Stomach (tissue), 4 donors: ENCODE data around the gene PLPPR1.

Experiments used
- EP300 ChIP-seq: sonication (generic); formaldehyde crosslinking; IDR thresholded peaks from one replicate; pipeline ENCODE4 v1.6.1; 2017; ENCODE audit warnings: antibody characterized with exemption
- POLR2A ChIP-seq, 4 donors: fragments of 450-650 bp; IDR thresholded peaks; one replicate each; pipeline ENCODE4 v1.6.1; 2016; ENCODE audit warnings: antibody characterized with exemption in 4 of 4, control low read depth in 2 of 4, mild to moderate bottlenecking in 1 of 4, moderate library complexity in 1 of 4
- POLR2AphosphoS5 ChIP-seq, 3 donors: sonication (generic); formaldehyde crosslinking; IDR thresholded peaks; one replicate each; pipeline ENCODE4 v1.6.1; 2016; ENCODE audit warnings: antibody characterized with exemption in 3 of 3
- TF ChIP-seq, protein P1 (sequence below), 7 experiments: fragments of 450-650 bp in 4 of 7; fragments of 200-600 bp in 3 of 7; sonication (generic) in 3 of 7; IDR thresholded peaks; one replicate each; pipeline ENCODE4 v1.5.1; 2016 to 2019; ENCODE audit warnings: antibody characterized with exemption in 7 of 7, control low read depth in 2 of 7, mild to moderate bottlenecking in 1 of 7

DNA sequence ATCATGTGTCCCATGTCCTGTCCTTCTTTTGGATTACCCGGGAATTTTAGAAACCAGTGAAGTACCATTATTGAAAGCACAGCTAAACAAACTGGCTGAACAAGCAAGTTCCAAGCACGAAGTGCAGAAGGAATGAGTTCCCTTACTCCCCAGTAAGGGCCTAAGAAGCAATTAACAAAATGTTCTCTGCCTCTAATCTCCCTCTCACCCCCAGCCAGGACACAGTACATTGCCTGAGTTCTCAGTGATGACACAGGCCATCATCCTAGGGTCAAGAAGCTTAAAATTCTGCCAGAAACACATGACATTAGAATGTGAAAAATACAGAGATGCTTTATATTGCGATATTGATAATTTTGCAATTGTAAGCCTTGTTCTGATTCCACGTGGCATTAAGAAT, 118.0 kb downstream of the PLPPR1 start:
- TF ChIP-seq POLR2AphosphoS5 (IDR thresholded peaks at IDR 0.05) (no peak), EP300 (no peak), POLR2A (IDR thresholded peaks at IDR 0.05) (no peak)
- TF ChIP-seq, protein P1, sequence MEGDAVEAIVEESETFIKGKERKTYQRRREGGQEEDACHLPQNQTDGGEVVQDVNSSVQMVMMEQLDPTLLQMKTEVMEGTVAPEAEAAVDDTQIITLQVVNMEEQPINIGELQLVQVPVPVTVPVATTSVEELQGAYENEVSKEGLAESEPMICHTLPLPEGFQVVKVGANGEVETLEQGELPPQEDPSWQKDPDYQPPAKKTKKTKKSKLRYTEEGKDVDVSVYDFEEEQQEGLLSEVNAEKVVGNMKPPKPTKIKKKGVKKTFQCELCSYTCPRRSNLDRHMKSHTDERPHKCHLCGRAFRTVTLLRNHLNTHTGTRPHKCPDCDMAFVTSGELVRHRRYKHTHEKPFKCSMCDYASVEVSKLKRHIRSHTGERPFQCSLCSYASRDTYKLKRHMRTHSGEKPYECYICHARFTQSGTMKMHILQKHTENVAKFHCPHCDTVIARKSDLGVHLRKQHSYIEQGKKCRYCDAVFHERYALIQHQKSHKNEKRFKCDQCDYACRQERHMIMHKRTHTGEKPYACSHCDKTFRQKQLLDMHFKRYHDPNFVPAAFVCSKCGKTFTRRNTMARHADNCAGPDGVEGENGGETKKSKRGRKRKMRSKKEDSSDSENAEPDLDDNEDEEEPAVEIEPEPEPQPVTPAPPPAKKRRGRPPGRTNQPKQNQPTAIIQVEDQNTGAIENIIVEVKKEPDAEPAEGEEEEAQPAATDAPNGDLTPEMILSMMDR (IDR thresholded peaks at IDR 0.05): no peak
